ENCODE measurements around the gene HMCN2. TPM values are rescaled to one million over a fixed set of nuclear protein-coding genes. Genes with fewer than 3 reads are reported as not detected.

The HMCN2 gene
- total RNA-seq, 4 donors from 2014 or later = 9.1 to 38.6 (median 12.5) TPM

GRCh38 chr9:130241198-130241535 is 24.4 kb upstream of the HMCN2 start:
- WGBS = 100% methylated on average over 1 of the region's 1 CpG
- Histone ChIP-seq H3K4me1 (peaks cover 12 to 43% (median 41%) of the 10 kb centered on the region in 4 donors), H3K27ac (replicated peaks in 1 of 4) (peak overlapping the region in 1 of 4 donors; percentile 5), H3K27me3 (no peaks in the 10 kb centered on the region), H3K4me3 (no peak overlapping the region), H3K36me3 (no peaks in the 10 kb centered on the region), H3K9me3 (no peaks in the 10 kb centered on the region)
- TF ChIP-seq, protein P1, sequence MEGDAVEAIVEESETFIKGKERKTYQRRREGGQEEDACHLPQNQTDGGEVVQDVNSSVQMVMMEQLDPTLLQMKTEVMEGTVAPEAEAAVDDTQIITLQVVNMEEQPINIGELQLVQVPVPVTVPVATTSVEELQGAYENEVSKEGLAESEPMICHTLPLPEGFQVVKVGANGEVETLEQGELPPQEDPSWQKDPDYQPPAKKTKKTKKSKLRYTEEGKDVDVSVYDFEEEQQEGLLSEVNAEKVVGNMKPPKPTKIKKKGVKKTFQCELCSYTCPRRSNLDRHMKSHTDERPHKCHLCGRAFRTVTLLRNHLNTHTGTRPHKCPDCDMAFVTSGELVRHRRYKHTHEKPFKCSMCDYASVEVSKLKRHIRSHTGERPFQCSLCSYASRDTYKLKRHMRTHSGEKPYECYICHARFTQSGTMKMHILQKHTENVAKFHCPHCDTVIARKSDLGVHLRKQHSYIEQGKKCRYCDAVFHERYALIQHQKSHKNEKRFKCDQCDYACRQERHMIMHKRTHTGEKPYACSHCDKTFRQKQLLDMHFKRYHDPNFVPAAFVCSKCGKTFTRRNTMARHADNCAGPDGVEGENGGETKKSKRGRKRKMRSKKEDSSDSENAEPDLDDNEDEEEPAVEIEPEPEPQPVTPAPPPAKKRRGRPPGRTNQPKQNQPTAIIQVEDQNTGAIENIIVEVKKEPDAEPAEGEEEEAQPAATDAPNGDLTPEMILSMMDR (IDR thresholded peaks at IDR 0.05) = no peak
- TF ChIP-seq POLR2A (IDR thresholded peaks at IDR 0.05; ENCODE audit: low read depth) (no peak), POLR2AphosphoS5 (IDR thresholded peaks at IDR 0.05) (no peak), EP300 (IDR thresholded peaks at IDR 0.05) (no peak)
- intact Hi-C loops (cut with DNase I) = loop anchor here (5.0 to 10.0 kb wide), 2 partner anchors 101 to 194 kb away; no protein-coding TSS in a partner anchor
- no peak for DNase-seq (ENCODE audit: extremely low spot score)

DNA sequence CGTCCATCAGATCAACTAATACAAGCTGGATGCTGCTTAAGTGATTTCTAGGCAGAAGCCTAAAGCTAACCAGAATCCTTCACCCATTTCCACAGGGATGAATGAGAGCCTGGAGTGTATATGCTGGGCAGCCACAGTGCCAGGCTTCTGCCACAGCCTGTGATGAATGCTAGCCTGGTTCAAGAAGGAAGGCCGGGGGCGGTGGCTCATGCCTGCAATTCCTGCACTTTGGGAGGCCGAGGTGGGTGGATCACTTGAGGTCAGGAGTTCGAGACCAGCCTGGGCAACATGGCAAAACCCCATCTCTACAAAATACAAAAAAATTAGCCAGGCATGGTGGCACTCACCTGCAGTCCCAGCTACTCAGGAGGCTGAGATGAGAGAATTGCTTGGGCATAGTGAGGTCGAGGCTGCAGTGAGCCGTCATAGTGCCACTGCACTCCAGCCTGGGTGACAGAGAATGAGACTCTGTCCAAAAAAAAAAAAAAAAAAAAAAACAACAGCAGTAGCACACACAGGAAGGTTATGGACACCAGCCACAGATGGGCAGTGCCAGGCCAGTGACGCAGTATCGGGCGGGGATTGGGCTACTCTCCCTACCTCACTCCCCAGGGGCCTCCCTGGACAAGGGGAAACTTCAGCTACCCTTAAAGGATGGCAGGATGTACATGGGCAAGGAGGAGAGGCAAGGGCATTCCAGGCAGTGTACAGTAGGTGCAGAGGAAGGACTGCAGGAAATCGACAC is 23.1 kb upstream of the HMCN2 start:
- Histone ChIP-seq H3K4me3 (peak overlapping the region in 2 of 4 donors; percentile 32 to 48), H3K4me1 (peaks cover 7 to 30% (median 28%) of the 10 kb centered on the region in 4 donors), H3K36me3 (no peaks in the 10 kb centered on the region), H3K9me3 (no peaks in the 10 kb centered on the region), H3K27me3 (no peaks in the 10 kb centered on the region), H3K27ac (replicated peaks in 1 of 4) (no peak overlapping the region)
- intact Hi-C loops (cut with DNase I) = loop anchor here (5.0 to 10.0 kb wide), 2 partner anchors 100 to 192 kb away; no protein-coding TSS in a partner anchor
- no peak for DNase-seq (ENCODE audit: extremely low spot score)
- WGBS = 79% methylated on average over 11 of the region's 11 CpGs
- TF ChIP-seq EP300 (IDR thresholded peaks at IDR 0.05) (no peak), POLR2AphosphoS5 (IDR thresholded peaks at IDR 0.05) (no peak), POLR2A (IDR thresholded peaks at IDR 0.05; ENCODE audit: low read depth) (no peak)
- TF ChIP-seq, protein P1 (IDR thresholded peaks at IDR 0.05) = no peak

GRCh38 chr9:130243015-130243881 is 22.3 kb upstream of the HMCN2 start:
- TF ChIP-seq, protein P1 (IDR thresholded peaks at IDR 0.05) = peak; percentile 90 to 97 (median 94)
- TF ChIP-seq POLR2AphosphoS5 (IDR thresholded peaks at IDR 0.05) (peak in 1 of 2 donors; percentile 57), POLR2A (IDR thresholded peaks at IDR 0.05; ENCODE audit: low read depth) (no peak)
- Histone ChIP-seq H3K4me1 (peaks cover 7 to 25% (median 22%) of the 10 kb centered on the region in 4 donors), H3K27me3 (no peaks in the 10 kb centered on the region), H3K27ac (replicated peaks in 1 of 4) (no peak overlapping the region), H3K4me3 (peak overlapping the region; percentile 27 to 48 (median 32)), H3K9me3 (no peaks in the 10 kb centered on the region), H3K36me3 (no peaks in the 10 kb centered on the region)
- intact Hi-C loops (cut with DNase I) = loop anchor here (5.0 to 10.0 kb wide), 2 partner anchors 99 to 192 kb away; no protein-coding TSS in a partner anchor
- WGBS = 23% methylated on average over 26 of the region's 35 CpGs
- no peak for DNase-seq (ENCODE audit: extremely low spot score)

DNA sequence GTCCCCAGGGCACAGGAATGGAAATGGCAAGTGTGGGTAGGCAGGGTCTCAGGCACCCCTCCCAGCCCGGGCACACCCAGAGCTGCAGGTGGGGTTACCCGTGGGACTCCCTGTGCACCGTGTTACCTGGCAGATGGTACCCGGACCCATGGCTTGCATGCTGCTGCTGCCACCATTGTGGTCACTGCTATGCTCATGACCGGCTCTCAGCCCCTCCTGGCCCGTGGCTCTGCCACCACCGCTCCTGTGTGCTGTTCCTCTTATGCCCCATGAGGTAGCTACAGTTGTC is 21.7 kb upstream of the HMCN2 start:
- no peak for DNase-seq (ENCODE audit: extremely low spot score)
- Histone ChIP-seq H3K27me3 (no peaks in the 10 kb centered on the region), H3K27ac (replicated peaks in 1 of 4) (no peak overlapping the region), H3K36me3 (no peaks in the 10 kb centered on the region), H3K9me3 (no peaks in the 10 kb centered on the region), H3K4me1 (peaks cover 7 to 25% (median 22%) of the 10 kb centered on the region in 4 donors), H3K4me3 (no peak overlapping the region)
- no peak for TF ChIP-seq POLR2AphosphoS5 (IDR thresholded peaks at IDR 0.05)
- TF ChIP-seq, protein P1 (IDR thresholded peaks at IDR 0.05) = no peak
- no peak for TF ChIP-seq POLR2A (IDR thresholded peaks at IDR 0.05; ENCODE audit: low read depth)
- TF ChIP-seq EP300 (IDR thresholded peaks at IDR 0.05) = no peak
- intact Hi-C loops (cut with DNase I) = loop anchor here (5.0 to 10.0 kb wide), 2 partner anchors 98 to 191 kb away; no protein-coding TSS in a partner anchor
- 94% methylated on average over 6 of the region's 7 CpGs for WGBS

Data from esophagus muscularis mucosa (tissue), 4 donors.